Measurements from ENCODE around the gene DDR1. TPM values are rescaled to one million over a fixed set of nuclear protein-coding genes. Genes with fewer than 3 reads are reported as not detected.

DDR1 gene
- polyA plus RNA-seq, 1 donor from 2014 or later: 196 TPM

DNA sequence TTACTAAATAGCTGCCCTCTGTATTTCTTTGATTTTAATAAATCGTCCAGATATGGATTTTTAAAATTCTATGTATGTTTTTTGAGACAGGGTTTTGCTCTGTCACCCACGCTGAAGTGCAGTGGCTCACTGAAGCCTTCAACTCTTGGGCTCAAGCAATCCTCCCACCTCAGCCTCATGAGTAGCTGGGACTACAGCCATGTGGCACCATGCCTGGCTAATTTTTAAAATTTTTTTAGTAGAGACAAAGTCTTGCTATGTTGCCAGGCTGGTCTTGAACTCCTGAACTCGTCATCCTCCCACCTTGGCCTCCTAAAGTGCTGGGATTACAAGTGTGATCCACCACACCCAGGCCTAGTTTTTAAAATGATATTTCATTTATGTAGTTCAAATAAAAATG is 47.4 kb upstream of the DDR1 start:
- TF ChIP-seq, protein P1, sequence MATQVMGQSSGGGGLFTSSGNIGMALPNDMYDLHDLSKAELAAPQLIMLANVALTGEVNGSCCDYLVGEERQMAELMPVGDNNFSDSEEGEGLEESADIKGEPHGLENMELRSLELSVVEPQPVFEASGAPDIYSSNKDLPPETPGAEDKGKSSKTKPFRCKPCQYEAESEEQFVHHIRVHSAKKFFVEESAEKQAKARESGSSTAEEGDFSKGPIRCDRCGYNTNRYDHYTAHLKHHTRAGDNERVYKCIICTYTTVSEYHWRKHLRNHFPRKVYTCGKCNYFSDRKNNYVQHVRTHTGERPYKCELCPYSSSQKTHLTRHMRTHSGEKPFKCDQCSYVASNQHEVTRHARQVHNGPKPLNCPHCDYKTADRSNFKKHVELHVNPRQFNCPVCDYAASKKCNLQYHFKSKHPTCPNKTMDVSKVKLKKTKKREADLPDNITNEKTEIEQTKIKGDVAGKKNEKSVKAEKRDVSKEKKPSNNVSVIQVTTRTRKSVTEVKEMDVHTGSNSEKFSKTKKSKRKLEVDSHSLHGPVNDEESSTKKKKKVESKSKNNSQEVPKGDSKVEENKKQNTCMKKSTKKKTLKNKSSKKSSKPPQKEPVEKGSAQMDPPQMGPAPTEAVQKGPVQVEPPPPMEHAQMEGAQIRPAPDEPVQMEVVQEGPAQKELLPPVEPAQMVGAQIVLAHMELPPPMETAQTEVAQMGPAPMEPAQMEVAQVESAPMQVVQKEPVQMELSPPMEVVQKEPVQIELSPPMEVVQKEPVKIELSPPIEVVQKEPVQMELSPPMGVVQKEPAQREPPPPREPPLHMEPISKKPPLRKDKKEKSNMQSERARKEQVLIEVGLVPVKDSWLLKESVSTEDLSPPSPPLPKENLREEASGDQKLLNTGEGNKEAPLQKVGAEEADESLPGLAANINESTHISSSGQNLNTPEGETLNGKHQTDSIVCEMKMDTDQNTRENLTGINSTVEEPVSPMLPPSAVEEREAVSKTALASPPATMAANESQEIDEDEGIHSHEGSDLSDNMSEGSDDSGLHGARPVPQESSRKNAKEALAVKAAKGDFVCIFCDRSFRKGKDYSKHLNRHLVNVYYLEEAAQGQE (IDR thresholded peaks at IDR 0.05; ENCODE audit: borderline replicate concordance): no peak
- TF ChIP-seq EP300 (conservative IDR thresholded peaks at IDR 0.05; ENCODE audit: poor library complexity, severe bottlenecking) (no peak), MXI1 (conservative IDR thresholded peaks at IDR 0.05; ENCODE audit: poor library complexity, severe bottlenecking) (no peak), EZH2 (IDR thresholded peaks at IDR 0.05; ENCODE audit: borderline replicate concordance, insufficient read depth, low read length, poor library complexity, severe bottlenecking) (no peak), SMC3 (conservative IDR thresholded peaks at IDR 0.05; ENCODE audit: poor library complexity) (no peak), POLR2AphosphoS5 (IDR thresholded peaks at IDR 0.05) (no peak), TAF1 (IDR thresholded peaks at IDR 0.05; ENCODE audit: low read depth) (no peak), RAD21 (conservative IDR thresholded peaks at IDR 0.05) (no peak)
- TF ChIP-seq, protein P2, sequence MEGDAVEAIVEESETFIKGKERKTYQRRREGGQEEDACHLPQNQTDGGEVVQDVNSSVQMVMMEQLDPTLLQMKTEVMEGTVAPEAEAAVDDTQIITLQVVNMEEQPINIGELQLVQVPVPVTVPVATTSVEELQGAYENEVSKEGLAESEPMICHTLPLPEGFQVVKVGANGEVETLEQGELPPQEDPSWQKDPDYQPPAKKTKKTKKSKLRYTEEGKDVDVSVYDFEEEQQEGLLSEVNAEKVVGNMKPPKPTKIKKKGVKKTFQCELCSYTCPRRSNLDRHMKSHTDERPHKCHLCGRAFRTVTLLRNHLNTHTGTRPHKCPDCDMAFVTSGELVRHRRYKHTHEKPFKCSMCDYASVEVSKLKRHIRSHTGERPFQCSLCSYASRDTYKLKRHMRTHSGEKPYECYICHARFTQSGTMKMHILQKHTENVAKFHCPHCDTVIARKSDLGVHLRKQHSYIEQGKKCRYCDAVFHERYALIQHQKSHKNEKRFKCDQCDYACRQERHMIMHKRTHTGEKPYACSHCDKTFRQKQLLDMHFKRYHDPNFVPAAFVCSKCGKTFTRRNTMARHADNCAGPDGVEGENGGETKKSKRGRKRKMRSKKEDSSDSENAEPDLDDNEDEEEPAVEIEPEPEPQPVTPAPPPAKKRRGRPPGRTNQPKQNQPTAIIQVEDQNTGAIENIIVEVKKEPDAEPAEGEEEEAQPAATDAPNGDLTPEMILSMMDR (IDR thresholded peaks at IDR 0.05; ENCODE audit: poor library complexity, severe bottlenecking): no peak
- H3K79me2 ChIP-seq (replicated peaks; ENCODE audit: insufficient read depth, low read length): no peaks in the 10 kb centered on the region
- H3K9ac ChIP-seq (ENCODE audit: low read length): no peak overlapping the region

DNA sequence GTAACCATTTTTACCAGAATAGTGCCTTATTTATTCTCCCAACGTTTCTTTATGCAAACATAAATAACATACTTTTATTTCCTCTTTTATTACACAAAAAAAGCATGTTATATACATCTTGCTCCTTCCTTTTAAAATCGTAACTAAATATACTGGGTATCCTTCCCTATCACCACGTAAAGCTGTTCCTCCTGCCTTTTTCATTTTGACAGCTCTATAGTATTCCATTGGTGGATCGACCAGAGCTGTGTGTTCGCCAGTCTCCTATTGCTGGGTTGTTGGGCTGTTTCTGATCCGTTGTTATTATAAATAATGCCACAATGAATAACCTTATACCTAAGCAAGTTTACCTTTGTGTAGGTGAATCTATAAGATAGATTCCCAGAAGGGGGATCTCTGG is 46.9 kb upstream of the DDR1 start:
- Histone ChIP-seq H3K4me2 (ENCODE audit: low read length) (no peak overlapping the region), H3K9me2 (ENCODE audit: insufficient read depth, low read length) (no peaks in the 10 kb centered on the region), H3K36me3 (ENCODE audit: insufficient read depth, low read length) (no peaks in the 10 kb centered on the region), H3K79me2 (replicated peaks; ENCODE audit: insufficient read depth, low read length) (no peaks in the 10 kb centered on the region), H3K9ac (ENCODE audit: low read length) (no peak overlapping the region), H3K4me3 (ENCODE audit: low read length) (no peak overlapping the region), H3K27ac (ENCODE audit: low read length) (no peak overlapping the region), H3K9me3 (ENCODE audit: low read length) (no peaks in the 10 kb centered on the region), H4K20me1 (ENCODE audit: insufficient read depth) (no peaks in the 10 kb centered on the region), H3F3A (ENCODE audit: insufficient read depth, low read length, poor library complexity, severe bottlenecking) (no peaks in the 10 kb centered on the region), H3K27me3 (ENCODE audit: insufficient read depth, low read depth, low read length) (no peaks in the 10 kb centered on the region), H2AFZ (ENCODE audit: low read depth, low read length) (no peak overlapping the region)
- TF ChIP-seq POLR2AphosphoS5 (IDR thresholded peaks at IDR 0.05) (no peak), SMC3 (conservative IDR thresholded peaks at IDR 0.05; ENCODE audit: poor library complexity) (no peak), EZH2 (IDR thresholded peaks at IDR 0.05; ENCODE audit: borderline replicate concordance, insufficient read depth, low read length, poor library complexity, severe bottlenecking) (no peak), TAF1 (IDR thresholded peaks at IDR 0.05; ENCODE audit: low read depth) (no peak), MXI1 (conservative IDR thresholded peaks at IDR 0.05; ENCODE audit: poor library complexity, severe bottlenecking) (no peak), RAD21 (conservative IDR thresholded peaks at IDR 0.05) (no peak), EP300 (conservative IDR thresholded peaks at IDR 0.05; ENCODE audit: poor library complexity, severe bottlenecking) (no peak)
- TF ChIP-seq, protein P2 (IDR thresholded peaks at IDR 0.05; ENCODE audit: poor library complexity, severe bottlenecking): no peak
- TF ChIP-seq, protein P1 (IDR thresholded peaks at IDR 0.05; ENCODE audit: borderline replicate concordance): no peak

More for the DNA sequence above, 47.4 kb upstream of the DDR1 start:
- no peaks in the 10 kb centered on the region for H3K9me2 ChIP-seq (ENCODE audit: insufficient read depth, low read length)
- no peak overlapping the region for H2AFZ ChIP-seq (ENCODE audit: low read depth, low read length)
- H3F3A ChIP-seq (ENCODE audit: insufficient read depth, low read length, poor library complexity, severe bottlenecking): no peaks in the 10 kb centered on the region
- no peak overlapping the region for H3K4me2 ChIP-seq (ENCODE audit: low read length)
- H3K27ac ChIP-seq (ENCODE audit: low read length): no peak overlapping the region
- H3K27me3 ChIP-seq (ENCODE audit: insufficient read depth, low read depth, low read length): no peaks in the 10 kb centered on the region
- no peaks in the 10 kb centered on the region for H4K20me1 ChIP-seq (ENCODE audit: insufficient read depth)
- no peaks in the 10 kb centered on the region for H3K36me3 ChIP-seq (ENCODE audit: insufficient read depth, low read length)
- H3K9me3 ChIP-seq (ENCODE audit: low read length): no peaks in the 10 kb centered on the region
- H3K4me3 ChIP-seq (ENCODE audit: low read length): no peak overlapping the region
